HG02870 (cell line): ENCODE measurements around the gene TEKT4.
"Not testable (repeated sequence)": the region's sequence is repeated elsewhere in the genome, so short reads cannot be mapped to it uniquely, and the experiment has no call there.

Experiments used
- ATAC-seq: cut with Tn5 transposase; IDR thresholded peaks from one replicate; pipeline ENCODE4 v1.9.1; 2021; ENCODE audit warnings: mild to moderate bottlenecking, moderate library complexity; ENCODE audit not compliant: unreplicated experiment

Gene TEKT4

DNA sequence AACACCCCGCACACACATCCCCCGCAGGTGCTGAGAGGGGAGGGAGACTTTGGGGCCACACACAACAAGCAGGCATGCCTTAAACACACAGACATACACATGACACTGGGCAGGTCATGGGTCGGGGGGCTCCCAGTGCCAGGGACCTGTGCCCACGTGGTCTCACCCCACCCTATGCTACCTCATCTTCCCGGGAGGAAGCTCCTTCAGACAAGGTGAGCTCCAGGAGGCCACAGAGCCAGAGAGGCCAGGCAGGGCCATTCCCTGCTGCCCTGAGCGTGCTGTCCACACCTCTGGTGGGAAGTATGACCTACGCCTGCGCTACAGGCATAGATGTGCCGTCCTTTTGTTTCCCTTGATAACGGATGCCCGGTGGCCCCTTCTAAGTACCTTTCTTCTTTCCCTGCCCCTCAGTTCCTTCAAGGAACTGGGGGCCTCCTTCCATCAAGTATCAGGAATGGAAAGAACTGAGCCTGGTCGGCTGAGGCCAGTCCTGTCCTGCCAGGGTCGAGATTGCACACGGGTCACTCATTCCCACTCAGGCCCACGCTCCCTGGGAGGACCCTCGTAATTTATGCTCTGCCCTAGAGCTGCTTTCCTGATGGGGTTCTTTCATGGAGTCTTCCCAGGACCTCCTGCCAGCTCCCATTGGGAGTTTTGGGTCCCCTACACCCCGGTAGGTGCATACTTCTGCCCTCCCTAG is 4.7 kb downstream of the TEKT4 start:
- no peak for ATAC-seq

GRCh38 chr2:94876523-94876863 is 5.3 kb downstream of the TEKT4 start:
- no peak for ATAC-seq

DNA sequence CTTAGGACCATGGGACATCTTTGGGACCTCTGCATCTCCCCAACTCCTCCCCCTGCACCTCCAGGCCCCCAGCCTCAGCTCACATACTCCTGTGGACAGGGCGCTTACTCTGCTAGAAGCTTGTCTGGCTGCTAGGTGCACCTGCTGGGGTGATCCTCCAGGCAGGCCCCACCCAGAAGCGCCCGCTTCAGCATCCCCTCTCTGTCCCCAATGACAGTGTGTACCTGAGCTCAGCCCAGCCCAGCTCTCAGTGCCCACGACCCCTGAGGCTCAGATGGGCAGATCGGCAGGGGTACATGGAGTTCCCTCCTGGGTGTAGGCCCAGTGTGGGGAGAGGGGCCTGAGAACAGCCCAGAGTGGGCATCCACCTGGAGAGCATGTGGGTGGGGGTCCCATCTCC is 5.9 kb downstream of the TEKT4 start:
- no peak for ATAC-seq

DNA sequence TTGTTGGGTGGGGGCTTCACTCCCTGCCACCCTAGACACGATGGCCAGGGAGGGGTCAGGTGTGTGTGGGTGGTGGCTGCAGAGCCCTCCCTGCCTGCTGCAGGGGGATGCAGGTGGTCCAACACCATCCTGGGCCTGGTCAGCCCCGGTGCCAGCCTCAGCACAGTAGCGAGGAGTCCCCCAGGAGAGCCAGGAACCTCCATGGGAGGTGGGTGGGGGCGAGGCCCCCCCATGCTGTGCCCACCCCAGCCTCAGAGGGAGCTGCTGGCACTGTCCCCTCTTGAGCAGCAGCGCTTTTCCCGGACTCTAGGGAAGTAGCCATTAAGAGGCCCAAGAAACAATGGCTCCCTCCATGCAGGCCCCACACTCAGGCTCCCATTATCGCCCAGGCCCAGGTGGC is 7.3 kb downstream of the TEKT4 start:
- ATAC-seq, result not testable (repeated sequence)

DNA sequence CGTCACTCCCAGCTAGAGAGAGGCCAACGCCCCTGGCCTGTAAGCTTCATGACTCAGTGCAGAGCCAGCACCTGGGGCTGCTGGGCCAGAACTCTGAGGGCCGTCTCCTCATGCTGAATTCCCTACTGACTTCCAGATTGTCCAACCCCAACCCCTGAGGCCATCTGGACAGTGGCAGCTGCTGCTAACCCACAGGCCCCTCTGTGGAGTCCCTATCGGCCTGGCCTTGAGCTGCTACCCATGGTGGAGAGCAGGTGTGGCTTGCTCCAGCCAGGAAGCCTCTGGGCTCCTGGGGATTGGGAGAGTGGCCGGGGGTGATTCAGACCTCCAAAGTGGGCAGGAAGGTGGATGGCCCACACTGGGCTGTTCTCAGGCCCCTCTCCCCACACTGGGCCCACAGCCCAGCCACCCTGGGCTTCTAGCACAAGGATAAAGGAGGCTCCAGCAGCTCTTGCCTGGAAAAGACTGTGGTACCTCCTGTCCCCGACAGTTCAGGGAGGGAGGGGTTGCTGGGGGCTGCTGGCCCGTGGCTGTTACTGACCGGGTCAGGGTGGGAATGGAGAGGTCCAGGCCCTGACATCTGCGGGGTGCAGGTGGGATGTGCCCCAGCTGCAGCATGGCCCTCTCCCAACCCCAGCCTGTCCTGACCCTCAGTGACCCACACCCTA is 8.2 kb downstream of the TEKT4 start:
- ATAC-seq, result no peak

GRCh38 chr2:94879982-94880377 is 8.8 kb downstream of the TEKT4 start:
- no peak for ATAC-seq

DNA sequence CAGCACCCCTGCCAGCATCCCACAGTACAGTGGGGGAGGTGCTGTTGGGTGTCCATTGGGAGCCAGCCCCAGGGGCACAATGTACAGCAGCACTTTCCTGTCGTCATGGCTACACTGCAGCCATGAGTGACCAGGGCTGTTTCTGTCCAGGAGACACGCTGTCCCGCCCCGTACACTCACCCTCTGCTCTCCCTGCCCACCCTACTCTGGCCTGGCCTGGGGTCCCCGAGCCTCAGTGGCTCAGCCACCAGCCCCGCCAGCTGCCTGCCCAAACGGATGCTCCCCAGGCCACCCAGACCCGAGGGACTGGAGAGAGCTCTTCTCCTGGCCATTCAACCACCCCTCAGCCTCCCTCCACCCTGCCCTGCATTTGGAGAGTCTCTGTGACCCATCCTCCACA is 9.3 kb downstream of the TEKT4 start:
- no peak for ATAC-seq

DNA sequence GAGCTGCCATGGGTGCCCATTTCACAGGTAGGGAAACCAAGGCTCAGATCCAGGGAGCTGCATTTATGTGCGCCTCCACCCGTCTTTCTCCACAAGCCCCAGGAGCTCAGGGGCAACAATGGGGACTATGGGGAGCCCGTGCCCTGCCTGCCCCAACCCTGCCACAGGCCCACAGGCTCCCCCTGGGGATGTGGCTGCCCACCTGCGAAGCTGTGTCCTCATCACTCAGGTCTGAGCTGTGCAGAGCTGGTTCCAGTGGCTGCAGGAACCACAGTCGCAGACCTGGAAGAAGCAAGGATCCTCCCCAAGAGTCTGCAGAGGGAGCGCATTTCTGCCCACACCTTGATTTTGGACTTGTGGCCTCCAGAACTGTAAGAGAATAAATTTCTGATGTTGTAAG is 9.8 kb downstream of the TEKT4 start:
- no peak for ATAC-seq

GRCh38 chr2:94890234-94890633 is 19.0 kb downstream of the TEKT4 start:
- no peak for ATAC-seq

DNA sequence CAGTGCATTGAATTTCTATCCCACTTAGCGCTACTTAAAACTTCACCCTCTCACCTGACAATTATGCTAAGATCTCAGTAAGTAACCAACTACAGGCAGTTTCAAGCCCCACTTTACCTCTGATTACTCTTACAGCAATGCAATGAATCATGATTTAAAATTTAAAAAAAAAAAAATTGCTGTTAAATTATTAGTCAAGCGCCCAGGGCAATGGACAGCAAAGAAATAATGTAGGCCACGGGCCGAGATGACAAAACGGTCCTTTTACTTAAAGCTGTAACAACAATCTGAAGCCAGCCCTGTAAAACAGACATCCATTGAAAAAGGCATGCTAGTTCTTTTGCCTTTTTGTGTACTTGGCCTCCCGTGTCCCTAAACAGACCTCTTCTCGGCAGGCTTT is 24.0 kb downstream of the TEKT4 start:
- ATAC-seq, result not testable (repeated sequence)

DNA sequence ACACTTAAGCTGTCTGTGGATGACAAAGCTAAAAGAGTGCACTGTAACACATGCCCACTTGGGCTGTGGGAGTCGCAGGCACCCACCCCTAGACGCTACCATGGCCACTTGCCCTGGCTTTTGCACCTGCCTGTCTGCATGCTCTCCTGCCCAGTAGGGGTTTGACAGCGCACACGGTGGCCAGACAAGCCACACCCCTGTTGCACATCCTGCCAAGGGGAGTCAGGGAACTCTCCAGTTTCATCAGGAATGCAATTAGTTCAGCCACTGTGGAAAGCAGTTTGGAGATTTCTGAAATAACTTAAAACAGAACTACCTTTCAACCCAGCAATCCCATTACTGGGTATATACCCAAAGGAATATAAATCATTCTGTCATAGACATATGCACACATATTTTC is 35.7 kb downstream of the TEKT4 start:
- ATAC-seq, result not testable (repeated sequence)

GRCh38 chr2:94923196-94923595 is 52.0 kb downstream of the TEKT4 start:
- ATAC-seq, result no peak

DNA sequence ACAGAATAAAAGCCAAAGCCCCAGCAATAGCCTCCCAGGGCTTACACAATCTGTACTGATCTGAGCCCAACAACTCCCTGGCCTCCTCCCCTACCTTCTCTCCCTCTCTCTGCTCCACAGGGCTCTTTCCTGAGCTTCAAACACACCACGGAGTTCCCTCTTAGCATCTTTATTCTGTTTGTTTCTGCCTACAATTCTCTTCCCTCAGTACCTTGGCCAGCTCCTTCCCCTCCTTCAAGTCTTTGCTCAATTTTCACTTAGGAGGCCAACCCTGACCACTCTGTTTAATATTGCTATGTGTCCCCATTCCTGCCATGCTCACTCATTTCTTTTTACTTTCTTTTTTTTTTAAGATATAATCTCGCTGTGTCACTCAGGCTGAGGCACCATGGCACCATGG is 53.8 kb downstream of the TEKT4 start:
- not testable (repeated sequence) for ATAC-seq
